ENCODE measurements around the gene ZFP28.
A peak's percentile ranks its signal among the peaks of the same experiment; 100 is the strongest.

Gene ZFP28

DNA sequence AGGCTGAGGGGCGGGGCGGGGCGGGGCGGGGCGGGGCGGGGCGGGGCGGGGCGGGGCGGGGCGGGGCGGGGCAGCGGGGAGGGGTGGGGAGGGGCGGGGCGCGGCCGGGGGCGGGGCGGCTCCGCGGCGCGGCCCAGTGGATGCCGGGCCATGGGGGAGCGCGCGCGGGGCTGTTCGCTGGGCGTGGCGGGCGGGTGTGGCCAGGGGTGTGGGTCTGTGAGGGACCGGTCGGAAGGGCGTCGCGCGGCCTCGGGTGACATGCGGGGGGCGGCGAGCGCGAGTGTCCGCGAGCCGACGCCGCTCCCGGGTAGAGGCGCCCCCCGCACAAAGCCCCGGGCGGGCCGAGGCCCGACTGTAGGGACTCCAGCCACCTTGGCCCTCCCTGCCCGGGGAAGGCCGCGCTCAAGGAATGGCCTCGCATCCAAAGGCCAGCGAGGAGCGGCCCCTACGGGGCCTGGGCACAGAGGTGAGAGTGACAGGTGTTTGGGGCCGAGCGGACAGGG, at the start of gene ZFP28:
TSS of gene ZFP28 (plus strand) at position 188 of the 503 bp plus-strand sequence. CDS start at position 259, 71 bp downstream.
- DNase-seq (ENCODE audit: low read depth in 2 of 2), result no peak

DNA sequence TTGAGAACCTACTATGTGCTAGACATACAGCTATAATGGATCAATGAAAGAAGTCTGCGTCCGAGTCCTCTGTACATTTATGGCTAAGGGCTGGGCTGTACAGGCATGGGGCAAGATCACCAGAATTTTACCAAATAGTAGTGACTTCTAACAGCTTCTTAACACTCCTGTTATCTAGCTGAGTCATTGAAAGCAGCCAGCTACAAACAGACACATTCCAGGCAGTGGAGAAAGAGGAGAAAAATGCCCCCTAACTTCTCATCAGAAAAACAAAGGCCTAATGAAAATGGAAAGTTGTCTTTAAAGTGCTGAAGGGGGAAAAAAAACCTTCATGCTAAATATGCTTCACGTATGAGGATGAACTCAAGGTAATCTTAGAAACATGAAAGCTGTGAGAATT, 47.3 kb upstream of the ZFP28 start:
- no peak for DNase-seq (ENCODE audit: low read depth in 2 of 2)

DNA sequence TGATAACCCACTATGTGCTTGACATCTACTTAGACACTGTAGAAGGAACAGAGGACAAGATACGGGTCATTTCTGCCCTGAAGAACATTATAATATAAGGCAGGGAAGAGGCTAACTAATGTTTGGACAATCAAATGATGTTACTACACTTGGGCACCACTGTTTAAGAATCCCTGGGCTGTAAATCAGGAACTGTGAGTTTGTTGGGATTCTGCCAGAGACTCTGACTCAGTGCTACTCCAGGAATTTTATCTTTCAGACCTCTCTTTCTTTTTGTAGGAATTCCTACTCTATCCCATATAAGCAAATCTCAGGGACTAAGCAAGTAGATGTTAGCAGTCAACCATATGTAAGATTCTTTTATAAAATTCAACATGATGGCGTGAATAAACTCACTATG, 34.2 kb upstream of the ZFP28 start:
- DNase-seq (ENCODE audit: low read depth in 2 of 2), result no peak

DNA sequence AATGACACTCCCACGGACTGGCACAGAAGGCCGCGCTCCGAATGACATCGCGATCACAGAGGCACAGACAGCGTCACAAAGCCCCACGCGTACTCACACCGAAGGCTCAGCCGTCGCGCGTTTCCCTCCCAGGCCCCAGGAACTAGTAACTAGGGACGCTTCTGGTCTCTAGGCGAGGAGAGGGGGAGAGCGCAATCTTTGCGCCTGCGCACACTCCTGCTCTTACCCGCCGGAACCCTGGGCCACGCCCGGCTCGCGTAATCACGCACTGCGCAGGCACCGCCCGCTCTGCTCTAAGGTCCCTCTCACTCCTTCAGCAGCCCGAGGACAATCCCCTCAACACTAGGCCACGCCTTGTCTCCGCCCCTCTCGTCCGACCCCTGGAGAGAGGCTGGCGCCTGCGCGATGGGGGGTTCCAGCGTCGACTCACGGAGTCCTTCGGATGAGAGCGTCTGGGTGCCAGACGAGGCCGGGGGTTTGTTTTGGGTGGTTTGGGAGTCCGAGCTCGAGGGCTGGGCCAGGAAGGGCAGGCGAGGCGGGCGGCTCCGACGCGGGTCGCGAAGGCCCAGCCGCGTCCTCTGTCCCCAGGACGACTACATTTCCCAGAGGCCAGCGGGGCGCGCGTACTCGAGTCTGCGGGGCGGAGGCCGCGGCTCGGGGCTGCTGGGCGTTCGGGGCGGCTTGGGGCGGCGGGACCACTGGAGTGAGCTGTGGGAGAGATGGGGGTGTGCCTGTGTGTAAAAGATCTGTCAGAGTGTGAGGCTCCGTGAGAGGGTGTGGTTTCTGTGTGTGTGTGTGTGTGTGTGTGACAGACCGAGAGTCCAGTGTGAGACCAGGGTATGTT, 31.1 kb upstream of the ZFP28 start, which contains the start of gene ZNF471:
TSS of gene ZNF471 (plus strand) at position 410 of the 844 bp plus-strand sequence. CDS start 3,717 bp downstream, outside the sequence.
- peak; percentile 75 to 76 for DNase-seq (ENCODE audit: low read depth in 2 of 2)

DNA sequence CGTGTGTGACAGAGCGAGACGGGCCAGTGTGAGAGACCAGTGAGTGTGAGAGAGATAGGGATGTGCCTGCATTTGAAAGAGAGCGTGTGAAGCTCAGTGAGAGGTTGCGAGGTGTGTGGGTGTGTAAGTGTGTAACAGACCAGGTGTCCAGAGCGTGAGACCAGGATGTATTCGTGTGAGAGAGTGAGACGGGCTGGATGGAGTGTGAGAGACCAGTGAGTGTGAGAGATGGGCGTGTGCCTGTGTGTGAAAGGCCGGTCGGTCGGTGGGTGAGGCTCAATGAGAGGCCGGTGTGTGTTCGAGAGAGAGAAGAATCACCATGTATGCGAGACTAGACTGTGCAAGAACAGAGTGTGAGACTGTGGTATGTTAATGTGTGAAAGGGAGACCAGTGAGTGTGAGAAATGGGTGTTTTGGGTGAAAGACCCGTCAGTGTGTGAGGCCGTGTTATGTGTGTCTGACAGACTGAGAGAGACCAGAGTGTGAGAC, 30.4 kb upstream of the ZFP28 start:
- no peak for DNase-seq (ENCODE audit: low read depth in 2 of 2)

DNA sequence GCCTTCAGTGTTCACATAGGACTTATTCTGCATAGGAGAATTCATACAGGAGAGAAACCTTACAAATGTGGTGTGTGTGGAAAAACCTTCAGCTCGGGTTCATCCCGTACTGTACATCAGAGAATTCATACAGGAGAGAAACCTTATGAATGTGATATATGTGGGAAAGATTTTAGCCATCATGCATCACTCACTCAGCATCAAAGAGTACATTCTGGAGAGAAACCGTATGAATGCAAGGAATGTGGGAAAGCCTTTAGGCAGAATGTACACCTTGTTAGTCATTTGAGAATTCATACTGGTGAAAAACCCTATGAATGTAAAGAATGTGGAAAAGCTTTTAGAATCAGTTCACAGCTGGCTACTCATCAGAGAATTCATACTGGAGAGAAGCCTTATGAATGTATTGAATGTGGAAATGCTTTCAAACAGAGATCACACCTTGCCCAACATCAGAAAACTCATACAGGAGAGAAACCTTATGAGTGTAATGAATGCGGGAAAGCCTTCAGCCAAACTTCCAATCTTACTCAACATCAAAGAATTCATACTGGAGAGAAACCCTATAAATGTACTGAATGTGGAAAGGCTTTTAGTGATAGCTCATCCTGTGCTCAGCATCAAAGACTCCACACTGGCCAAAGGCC, 13.4 kb upstream of the ZFP28 start:
- DNase-seq (ENCODE audit: low read depth in 2 of 2), result no peak

DNA sequence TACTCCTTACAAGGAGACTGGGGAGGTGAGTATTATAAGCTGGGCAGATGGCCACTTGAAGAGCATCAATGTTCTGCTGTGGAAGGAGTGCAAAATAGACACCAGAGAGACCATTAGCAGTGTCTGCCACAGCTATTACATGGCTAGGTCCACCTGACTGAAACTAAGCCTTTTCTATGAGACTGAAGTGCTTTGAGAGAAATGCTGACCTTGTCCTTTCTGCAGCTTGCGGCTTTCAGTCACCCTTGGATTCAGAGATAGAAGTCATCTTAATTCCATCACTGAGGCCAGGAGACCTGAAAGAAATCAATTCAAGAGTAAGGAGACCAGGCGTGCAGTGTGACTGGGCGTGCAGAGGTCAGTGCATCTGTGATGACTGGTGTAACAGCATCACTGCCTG, 1.3 kb upstream of the ZFP28 start:
- no peak for DNase-seq (ENCODE audit: low read depth in 2 of 2)

DNA sequence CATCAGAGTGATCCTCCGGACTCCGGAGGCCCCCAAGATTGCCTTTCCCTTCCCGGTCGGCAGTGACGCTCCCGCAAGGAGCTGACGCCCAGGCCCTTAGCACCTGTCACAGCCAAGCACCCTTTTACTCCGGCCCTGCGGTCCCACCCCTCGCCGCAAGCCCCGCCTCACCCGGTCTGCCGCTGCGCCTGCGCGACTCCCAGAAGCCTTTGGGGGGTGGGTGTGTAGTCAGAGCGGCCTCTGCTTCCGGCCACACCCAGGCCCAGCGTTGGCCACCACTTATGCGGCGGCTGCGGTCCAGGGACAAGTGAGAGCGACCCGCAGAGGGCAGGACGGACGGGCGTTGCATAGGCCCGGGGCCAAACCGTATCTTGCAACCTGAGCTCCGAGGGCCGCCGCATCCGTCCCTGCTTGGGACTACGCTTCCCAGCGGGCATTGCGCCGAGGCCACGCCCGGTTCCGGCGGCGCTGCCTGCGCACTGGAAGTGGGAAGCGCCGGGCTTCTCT, 441 bp upstream of the ZFP28 start:
- DNase-seq (ENCODE audit: low read depth in 2 of 2), result peak; percentile 78 to 84

DNA sequence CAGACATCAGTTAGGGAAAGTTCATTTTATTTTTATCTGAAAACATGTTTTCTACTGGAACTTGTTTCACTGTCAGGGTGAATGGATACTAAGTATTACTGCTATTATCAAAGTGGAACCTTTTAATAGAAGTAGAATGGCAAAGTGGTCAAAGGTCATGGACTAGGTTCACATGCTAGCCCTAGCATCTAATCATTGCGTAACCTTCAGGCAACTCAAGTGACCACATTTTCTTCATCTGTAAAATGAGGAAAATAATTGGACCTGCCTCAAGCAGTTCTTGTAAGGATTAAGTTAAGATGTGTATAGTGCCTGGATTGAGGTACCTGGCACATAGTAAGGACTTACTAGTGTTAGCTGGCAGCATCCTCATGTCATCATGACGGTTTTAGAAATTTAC, 5.0 kb downstream of the ZFP28 start:
- no peak for DNase-seq (ENCODE audit: low read depth in 2 of 2)

DNA sequence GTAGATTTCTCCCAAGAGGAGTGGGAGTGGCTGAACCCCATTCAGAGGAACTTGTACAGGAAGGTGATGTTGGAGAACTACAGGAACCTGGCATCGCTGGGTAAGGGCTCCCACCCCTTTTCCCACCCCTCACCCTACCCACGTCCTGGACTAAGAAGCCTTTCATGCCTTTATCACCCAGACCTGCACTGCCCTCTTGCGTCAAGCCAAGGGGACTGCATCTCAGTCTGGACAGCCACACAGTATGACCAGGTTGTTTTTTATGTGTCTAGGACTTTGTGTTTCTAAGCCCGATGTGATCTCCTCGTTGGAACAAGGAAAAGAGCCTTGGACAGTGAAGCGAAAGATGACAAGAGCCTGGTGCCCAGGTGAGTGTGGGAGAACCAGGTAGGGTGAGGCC, 8.8 kb downstream of the ZFP28 start:
- DNase-seq (ENCODE audit: low read depth in 2 of 2), result no peak

DNA sequence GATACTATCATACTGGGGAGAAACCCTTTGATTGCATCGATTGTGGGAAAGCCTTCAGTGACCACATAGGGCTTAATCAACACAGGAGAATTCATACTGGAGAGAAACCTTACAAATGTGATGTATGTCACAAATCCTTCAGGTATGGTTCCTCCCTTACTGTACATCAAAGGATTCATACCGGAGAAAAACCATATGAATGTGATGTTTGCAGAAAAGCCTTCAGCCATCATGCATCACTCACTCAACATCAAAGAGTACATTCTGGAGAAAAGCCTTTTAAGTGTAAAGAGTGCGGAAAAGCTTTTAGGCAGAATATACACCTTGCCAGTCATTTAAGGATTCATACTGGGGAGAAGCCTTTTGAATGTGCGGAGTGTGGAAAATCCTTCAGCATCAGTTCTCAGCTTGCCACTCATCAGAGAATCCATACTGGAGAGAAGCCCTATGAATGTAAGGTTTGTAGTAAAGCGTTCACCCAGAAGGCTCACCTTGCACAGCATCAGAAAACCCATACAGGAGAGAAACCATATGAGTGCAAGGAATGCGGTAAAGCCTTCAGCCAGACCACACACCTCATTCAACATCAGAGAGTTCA, 15.6 kb downstream of the ZFP28 start:
- no peak for DNase-seq (ENCODE audit: low read depth in 2 of 2)

DNA sequence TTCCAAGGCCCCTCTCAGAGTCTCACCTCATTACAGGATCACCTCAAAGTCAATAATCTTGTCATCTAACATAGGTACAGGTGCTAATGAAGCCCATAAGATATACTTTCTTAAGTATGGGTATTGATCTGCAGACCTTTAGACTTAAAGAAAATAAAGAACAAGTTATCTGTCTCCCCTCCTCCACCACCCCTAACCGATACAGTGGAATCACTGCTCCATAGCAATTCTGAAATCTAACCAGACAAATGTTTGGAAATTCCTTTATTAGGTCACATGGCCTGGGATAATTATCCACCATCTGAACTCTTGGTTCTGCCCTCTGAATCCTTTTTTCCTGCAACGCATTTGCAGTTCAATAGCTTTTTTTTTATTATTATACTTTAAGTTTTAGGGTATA, 24.0 kb downstream of the ZFP28 start:
- DNase-seq (ENCODE audit: low read depth in 2 of 2), result no peak

DNA sequence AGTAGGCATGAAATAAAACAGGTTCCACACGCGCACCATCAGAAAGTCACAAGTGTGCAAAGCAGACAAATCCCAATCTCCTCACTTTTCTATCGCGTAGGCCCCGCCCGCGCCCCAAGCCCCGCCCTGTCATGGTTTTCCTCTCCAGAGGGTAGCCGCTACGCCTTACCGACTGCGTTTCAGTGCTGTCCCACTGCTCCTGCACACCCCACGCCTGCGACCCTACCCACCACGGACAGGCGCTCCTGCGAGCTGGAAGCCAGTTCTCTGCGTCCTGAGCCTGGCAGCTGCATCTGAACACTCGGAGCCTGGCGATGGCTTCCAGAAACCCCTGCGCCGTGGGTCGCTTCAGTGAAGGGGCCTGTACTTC, 28.1 kb downstream of the ZFP28 start:
- DNase-seq (ENCODE audit: low read depth in 2 of 2), result no peak

DNA sequence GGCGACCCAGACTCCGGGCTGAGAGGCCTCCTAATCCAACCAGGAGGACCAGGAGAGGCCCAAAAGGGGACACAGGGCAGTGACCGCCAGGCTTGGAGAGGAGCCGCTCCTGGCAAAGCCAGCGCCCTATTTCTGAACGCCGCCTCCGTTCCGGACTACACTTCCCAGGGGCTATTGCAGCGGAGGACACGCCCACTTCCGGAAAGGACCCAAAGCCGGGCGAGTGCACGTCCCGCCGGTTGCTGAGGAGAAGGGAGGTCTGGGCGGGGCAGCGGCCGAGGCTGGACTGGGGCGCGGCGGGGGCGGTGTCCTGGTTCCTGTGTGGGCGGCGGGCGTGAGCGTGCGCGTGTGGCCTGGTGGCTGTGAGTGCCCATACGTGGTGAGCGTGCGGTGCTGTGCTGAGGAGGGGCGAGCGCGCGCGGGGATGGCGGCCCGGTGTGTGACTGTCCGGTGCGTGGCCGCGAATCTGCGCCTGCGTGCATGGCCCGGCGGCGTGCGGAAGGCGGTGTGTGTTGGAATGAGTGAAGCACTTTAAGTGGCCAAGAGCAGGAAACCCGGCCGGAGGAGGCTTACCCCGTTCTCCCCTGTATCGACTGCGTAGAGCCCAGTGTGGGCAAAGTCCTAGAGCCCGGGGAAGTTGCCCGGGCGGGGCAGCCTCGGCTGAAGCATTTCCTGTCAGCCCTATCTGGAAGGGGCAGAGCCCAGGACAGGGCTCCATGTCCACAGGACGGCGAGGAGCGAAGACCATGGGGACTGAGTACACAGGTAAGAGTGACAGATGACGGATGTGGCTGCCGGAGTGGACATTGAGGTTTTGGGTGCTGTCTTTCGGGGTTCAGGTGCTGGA, 28.7 kb downstream of the ZFP28 start, which contains the start of gene ZNF470:
TSS of gene ZNF470 (plus strand) at position 195 of the 847 bp plus-strand sequence. CDS start 2,844 bp downstream, outside the sequence.
- peak; percentile 75 to 77 for DNase-seq (ENCODE audit: low read depth in 2 of 2)

DNA sequence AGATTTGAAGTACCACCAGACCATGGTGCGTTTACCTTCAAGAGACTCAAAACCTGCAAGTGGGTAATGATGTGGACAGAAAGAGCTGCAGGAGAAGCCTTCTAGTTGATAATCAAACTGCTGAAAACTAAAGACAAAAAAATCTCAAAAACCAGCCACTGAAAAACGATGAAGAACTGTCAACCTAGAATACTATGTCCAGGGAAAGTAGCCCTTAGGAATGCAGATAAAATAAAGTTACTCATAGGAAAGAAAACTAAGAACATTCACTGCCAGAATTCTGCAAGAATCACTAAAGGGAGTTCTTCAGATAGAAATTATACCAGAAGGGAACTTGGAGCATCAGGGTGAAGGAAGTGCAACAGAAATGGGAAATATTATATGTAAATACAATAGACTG, 33.8 kb downstream of the ZFP28 start:
- no peak for DNase-seq (ENCODE audit: low read depth in 2 of 2)

DNA sequence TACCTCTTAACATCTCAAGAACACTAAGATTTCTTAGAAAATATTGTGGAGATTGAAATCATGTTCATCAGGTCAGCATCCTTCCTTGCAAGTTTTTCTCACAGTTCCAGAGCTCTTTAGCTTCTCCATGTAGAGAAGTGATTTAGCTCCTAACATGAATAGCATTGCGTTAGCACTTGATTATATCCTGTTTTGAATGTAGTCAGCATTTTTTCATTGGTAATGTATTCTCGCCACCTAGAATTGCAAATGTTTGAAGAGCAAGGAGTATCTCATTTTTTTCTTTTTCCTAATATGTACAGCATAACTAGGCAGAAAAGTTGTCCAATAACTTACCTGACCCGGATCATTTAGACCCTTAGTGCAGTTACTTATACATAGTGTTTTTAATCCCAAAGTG, 35.2 kb downstream of the ZFP28 start:
- DNase-seq (ENCODE audit: low read depth in 2 of 2), result no peak

DNA sequence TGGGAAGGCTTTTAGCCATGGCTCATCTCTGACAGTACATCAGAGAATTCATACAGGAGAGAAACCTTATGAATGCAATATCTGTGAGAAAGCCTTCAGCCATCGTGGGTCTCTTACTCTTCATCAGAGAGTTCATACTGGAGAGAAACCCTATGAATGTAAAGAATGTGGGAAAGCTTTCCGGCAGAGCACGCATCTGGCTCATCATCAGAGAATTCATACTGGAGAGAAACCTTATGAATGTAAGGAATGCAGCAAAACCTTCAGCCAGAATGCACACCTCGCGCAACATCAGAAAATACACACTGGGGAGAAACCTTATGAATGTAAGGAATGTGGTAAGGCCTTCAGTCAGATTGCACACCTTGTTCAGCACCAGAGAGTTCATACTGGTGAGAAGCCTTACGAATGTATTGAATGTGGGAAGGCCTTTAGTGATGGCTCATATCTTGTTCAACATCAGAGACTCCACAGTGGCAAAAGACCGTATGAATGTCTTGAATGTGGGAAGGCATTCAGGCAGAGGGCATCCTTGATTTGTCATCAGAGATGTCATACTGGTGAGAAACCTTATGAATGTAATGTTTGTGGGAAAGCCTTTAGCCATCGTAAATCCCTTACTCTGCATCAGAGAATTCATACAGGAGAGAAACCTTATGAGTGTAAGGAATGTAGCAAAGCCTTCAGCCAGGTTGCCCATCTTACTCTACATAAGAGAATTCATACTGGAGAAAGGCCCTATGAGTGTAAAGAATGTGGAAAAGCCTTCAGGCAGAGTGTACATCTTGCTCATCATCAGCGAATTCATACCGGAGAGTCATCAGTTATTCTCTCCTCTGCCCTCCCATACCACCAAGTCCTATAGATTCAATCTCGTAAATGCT, 39.2 kb downstream of the ZFP28 start:
- DNase-seq (ENCODE audit: low read depth in 2 of 2), result no peak

DNA sequence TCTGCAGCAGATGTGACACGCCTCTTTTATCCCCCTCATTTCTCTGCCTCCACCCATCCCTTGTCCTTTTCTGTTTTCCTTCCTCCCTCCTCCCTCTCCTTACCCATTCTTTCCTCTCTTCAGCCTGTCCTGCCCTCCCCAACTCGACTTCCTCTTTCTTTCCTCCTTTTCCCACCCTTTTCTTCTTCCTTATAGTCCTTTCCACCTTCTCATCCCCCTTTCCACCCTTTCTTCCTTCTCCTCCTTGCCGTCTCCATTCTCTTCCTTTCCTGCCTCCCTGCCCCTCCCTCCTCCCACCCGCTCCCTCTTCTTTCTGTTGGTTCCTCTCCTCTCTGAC, 55.7 kb downstream of the ZFP28 start:
- DNase-seq (ENCODE audit: low read depth in 2 of 2), result no peak

DNA sequence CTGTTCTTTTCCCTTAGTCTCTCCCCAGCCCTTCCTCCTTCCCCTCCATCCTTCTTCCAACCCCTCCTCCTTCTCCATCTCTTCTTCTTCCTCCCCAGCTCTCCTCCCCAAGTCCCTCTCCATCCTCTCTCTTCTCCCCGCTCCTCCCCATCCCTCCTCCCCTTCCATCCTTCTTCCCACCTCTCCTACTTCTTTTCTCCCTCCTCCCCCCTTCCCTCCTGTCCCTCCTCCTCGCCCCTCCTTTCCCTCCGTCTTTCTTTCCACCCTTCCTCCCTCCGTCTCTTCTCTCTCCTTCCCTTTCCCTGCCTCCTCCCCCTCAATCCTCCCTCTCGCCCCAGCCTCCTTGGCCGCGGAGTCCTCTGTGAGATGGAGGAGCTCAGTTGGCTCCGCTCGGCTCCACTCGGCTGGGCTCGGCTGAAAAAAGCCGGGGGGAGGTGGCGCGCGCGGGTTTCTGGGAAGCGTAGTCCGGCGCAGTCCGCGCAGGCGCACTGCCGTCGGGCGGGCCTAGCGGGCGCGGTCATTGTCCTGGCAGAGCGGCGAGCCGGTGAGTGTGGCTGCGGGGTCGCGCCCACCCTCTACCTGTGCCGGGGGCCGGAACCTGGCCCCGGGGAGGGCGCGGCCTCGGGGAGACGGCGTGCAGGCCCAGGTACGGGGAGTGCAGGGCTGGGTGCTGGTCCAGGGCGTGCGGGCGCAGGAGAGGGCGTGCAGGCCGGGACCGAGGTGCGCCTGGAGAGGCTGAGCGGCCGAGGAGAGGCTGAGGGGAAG, 56.2 kb downstream of the ZFP28 start, which contains the start of gene ZNF71:
TSS of gene ZNF71 (plus strand) at position 520 of the 765 bp plus-strand sequence. CDS start 6,257 bp downstream, outside the sequence.
- DNase-seq (ENCODE audit: low read depth in 2 of 2), result peak; percentile 76
